HG03469 (cell line): ENCODE results near the gene HOXB2.

Source experiments
- ATAC-seq: cut with Tn5 transposase; IDR thresholded peaks from one replicate; pipeline ENCODE4 v1.9.1; 2021; ENCODE audit warnings: mild to moderate bottlenecking, moderate library complexity, moderate number of reproducible peaks; ENCODE audit not compliant: unreplicated experiment

HOXB2 gene

DNA sequence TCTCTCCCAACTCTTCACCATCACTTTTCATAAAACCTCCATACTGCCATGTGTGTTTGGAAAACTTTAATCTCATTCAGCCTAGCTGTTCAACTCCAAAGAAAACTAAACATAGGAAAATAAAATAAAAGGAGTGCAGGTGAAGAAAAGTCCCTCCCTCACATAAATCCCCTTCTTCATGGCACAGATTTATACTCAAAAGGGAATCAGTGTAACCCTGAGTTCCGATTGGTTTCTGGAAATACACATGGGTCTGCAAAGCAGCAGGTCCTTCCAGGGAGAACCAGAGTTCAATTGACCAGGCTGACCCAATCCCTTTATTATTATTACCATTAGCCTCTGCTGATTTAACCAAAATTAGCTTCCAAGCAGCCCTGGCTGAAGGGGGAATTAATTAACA is 8.9 kb upstream of the HOXB2 start:
- ATAC-seq = no peak

GRCh38 chr17:48553190-48553547 is 8.3 kb upstream of the HOXB2 start:
- ATAC-seq = no peak

GRCh38 chr17:48552466-48553189 is 7.7 kb upstream of the HOXB2 start:
- ATAC-seq = no peak

GRCh38 chr17:48551596-48552465 is 6.9 kb upstream of the HOXB2 start:
- no peak for ATAC-seq

DNA sequence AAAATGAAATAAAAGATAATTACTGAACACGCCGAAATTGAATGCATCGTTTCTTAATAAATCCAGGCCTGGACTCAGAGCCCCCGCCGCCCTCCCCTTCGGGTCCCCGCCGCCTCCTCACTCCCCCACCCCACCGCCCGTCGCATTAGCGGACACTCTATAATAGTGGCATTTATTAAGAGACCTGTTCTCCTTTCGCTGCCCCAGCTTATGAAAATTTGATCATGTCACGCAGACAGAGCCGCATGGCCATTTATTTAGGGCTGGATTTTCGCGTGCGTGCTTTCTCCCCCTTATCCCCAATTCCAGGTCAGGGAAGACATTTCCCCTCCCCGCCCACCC is 6.3 kb upstream of the HOXB2 start:
- ATAC-seq = no peak

DNA sequence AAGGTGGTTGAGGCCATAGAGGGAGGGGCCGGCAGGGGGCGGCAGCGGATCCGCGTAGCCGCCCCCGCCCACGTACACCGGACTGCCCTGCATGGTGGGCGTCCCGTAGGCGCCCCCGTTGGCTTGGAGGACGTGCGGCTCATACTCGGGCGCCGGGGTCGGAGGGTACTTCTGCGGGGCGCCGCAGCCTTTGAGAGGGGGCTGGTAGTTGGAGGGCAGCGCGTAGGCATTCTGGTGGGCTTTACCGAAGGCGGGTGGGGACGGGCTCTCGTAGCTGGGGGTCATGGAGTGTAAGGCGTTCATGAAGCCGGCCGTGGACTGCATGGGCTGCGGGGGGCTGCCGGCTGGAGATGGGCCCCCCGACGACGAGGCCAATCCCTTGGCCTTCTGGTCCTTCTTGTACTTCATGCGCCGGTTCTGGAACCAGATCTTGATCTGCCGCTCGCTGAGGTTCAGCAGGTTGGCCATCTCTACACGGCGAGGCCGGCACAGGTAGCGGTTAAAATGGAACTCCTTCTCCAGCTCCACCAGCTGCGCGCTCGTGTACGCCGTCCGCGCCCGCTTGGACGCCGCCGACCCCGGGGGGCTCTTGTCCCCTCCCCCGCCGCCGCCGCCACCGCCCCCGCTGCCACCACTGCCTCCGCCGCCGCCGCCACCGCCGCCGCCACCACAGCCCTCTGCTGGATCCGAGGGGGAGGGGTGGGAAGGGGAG is 5.7 kb upstream of the HOXB2 start:
- no peak for ATAC-seq

GRCh38 chr17:48549914-48550501 is 5.1 kb upstream of the HOXB2 start:
- ATAC-seq = no peak

- ATAC-seq = no peak
Measured at GRCh38 chr17:48549281-48549630, 4.3 kb upstream of the HOXB2 start.

GRCh38 chr17:48548523-48549280 is 3.8 kb upstream of the HOXB2 start:
- no peak for ATAC-seq

DNA sequence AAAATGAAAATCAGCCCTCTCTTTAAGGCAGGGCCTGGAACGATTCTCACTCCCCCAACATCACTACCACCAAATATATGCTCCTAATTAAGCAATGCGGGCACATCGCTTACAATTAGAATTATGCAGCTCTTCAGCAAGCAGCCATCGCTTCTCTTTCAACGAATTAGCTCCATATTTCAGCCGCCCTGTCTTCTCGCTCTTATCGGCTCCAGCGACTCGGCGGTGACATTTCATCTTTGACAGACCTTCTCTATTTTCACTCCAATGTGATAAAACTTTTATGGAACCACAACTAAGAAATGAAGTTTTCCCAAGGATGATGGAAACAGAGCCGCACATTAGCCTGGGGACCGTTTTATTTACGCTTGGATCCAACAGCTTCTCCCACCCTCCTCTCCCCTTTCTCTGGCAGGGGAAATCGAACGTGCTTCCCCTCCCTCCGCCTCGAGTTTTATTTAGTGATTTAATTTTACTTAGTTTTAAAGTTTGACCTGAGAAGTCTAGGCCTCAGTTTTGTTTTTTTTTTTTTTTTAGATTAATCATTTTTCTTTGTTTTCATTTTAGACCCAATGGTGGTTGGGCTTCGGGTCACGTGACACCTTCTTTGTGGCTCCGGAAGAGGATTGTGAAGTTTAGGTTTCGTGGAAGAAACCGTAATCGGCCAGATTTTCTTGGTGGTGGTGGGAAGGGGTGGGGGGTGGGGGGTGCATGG is 3.1 kb upstream of the HOXB2 start:
- no peak for ATAC-seq

GRCh38 chr17:48546924-48547807 is 2.3 kb upstream of the HOXB2 start:
- no peak for ATAC-seq

DNA sequence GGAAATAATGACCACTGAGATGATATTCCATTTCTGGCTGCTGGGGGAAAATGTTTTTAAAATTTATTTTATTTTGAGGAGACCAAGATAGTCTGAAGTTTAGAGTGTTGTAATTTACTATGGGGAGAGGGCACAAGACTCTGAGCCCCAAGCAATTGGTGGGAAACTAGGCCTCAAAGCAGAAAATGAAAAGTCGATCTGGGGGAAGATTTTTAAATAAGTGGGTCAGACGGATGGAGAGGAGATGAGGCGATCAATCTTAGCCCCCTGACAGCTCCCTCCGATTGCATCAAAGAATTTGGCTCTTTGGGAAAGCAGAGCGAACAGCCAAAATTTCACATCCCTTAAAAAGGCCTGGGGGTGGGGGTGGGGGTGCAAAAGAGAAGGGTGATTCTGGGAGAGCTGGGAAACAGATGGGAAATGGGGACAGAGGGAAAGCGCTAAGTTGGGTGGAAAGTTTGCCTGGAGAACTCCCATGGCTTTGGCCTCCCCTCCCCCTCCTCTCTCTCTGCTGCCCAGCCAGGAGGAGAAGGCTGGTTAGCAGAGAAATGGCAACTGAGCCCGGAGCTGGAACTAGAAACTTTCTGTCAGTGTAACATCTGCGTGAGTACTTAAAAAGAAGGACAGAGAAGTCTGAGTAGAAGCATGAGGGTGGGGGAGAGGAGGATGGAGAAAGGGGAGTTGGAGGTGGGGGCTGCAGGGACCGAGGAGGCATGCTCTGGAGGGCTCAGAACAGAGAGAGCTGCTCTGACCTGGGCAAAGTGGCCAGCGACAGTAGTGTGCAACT is 1.4 kb upstream of the HOXB2 start:
- ATAC-seq = no peak

DNA sequence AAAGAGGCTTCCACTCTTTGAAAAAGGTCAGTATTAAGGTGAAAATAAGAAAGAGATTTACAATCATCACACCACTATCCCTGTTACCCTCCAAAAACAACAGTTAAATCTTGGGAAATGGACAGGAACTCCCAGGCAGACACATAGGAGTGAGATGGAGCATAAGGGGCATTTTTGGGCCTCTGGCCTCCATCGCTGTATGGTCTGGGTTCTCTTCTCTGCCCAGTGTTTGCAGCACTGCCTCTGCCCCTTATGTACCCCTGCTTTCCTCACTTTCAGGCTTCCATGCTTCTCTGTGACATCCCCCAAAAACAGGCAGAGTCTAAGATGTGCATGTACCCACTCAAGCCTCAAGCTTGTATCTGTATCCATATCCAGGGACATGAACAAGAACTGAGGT is 630 bp upstream of the HOXB2 start:
- no peak for ATAC-seq

DNA sequence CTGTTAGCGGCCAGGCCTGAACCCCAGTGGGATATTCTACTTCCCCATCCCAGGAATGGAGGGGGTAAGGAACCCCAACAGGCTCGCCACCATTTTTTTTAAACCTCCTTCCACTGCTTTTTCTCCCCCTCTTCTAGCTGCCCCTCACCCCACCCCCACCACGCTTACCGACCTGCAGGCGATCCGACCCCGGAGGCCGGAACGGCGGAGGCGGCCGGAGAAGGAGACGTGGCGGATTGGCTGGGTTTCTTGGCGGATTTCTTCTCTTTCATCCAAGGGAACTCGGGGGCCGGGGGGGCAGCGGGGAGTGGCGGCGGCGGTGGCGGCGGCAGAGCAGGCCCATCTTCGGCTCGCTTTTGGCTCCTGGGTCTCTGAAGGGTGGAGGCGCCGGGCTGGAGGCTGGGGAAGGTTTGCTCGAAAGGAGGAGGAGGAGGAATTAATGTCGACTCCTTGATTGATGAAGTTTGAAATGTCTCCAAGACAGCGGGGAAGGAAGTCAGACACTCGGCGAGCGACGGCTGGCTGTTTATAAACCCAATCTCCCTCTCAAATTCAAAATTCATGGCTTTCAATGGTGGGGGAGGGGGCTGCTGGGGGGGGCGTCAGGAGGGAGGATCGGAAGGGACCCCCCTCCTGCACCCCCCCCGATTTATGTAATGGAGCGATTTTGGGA is 424 bp downstream of the HOXB2 start:
- ATAC-seq = no peak

- no peak for ATAC-seq
Measured at GRCh38 chr17:48543854-48544348, 1.0 kb downstream of the HOXB2 start.

GRCh38 chr17:48543107-48543853 is 1.6 kb downstream of the HOXB2 start:
- ATAC-seq = no peak

DNA sequence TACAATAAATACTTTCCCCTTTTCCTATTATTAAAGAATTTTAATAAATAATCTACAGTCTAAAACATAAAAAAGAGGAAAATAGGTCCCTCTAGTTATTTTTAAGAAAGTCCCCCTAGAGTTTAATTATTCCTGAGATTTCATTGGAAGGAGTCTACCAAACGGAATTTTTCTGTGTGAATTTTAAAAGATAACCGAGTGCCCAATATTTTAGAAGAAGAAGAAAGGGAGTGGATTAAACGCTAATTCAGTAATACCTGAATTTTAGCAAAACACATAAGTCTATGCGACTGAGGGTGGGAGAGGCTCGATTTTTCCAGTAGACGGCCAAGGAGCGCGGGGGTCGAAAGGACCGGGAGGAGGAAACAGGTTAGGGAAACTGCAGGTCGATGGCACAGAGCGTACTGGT is 2.2 kb downstream of the HOXB2 start:
- ATAC-seq = no peak
